Adrenal gland (tissue), 12 donors: ENCODE measurements around the gene DCDC2. TPM values are rescaled to one million over a fixed set of nuclear protein-coding genes. Genes with fewer than 3 reads are reported as not detected.
"Not testable (repeated sequence)": the region's sequence is repeated elsewhere in the genome, so short reads cannot be mapped to it uniquely, and the experiment has no call there.

Experiments
- DNase-seq, 7 donors: peaks; one replicate each; pipeline ENCODE4 v3.0.0-alpha.2; 2019 to 2020
- H3K27ac ChIP-seq, 5 donors: fragments of 200-600 bp; sonication (generic) in 4 of 5; 1 replicate in 3 of 5; 2 replicates in 2 of 5; pipeline versions ENCODE4 v1.5.1 to v1.8.0; 2016 to 2020; ENCODE audit warnings: mild to moderate bottlenecking in 1 of 5
- H3K27me3 ChIP-seq: fragments of 200-600 bp; 2 replicates; pipeline ENCODE4 v1.8.0; 2021
- H3K36me3 ChIP-seq, 2 donors: fragments of 200-600 bp; replicated peaks in 1 of 2; 1 replicate in 1 of 2; 2 replicates in 1 of 2; pipeline versions ENCODE4 v1.5.1 to v1.8.0; 2018 to 2022
- H3K4me1 ChIP-seq, 2 donors: fragments of 200-600 bp; replicated peaks in 1 of 2; 1 replicate in 1 of 2; 2 replicates in 1 of 2; pipeline versions ENCODE4 v1.5.1 to v1.8.0; 2018 to 2021
- H3K4me3 ChIP-seq, 4 donors: fragments of 200-600 bp; sonication (generic) in 3 of 4; one replicate each; pipeline ENCODE4 v1.5.1; 2016 to 2018
- H3K9me3 ChIP-seq, 3 donors: fragments of 200-600 bp; sonication (generic) in 1 of 3; replicated peaks in 1 of 3; 1 replicate in 2 of 3; 2 replicates in 1 of 3; pipeline versions ENCODE4 v1.5.1 to v1.8.0; 2016 to 2021
- POLR2A ChIP-seq, 2 donors: fragments of 450-650 bp; IDR thresholded peaks; one replicate each; pipeline ENCODE4 v1.6.1; 2017; ENCODE audit warnings: antibody characterized with exemption in 2 of 2, mild to moderate bottlenecking in 2 of 2, moderate library complexity in 1 of 2
- WGBS, 4 donors: extraction: QIAGEN DNeasy Blood & Tissue Kit in 2 of 4; methylation state at CpG; one replicate each; pipeline versions ENCODE4 v1.1.5 to v1.1.7; 2013 to 2017; 5-methylcytosine and 5-hydroxymethylcytosine counted together
- intact Hi-C, 2 donors: fragments of 100-400 bp; cut with DNase I; formaldehyde crosslinking; loops; one replicate each; pipeline versions ENCODE4 v1.14.1 to v1.15.0; 2022 to 2023
- polyA plus RNA-seq, 3 donors: library from polyadenylated mRNA; stranded (reverse); fragments of 200-250 nt in 2 of 3; fragments of 350-450 nt in 1 of 3; fragmentation: Illumina TruSeq in 1 of 3; extraction: RNeasy Lipid Tissue Mini Kit (QIAGEN cat#74804) in 1 of 3; gene quantifications; one replicate each; pipeline ENCODE4 v1.2.3, GENCODE V29; 2013 to 2014
- total RNA-seq, 9 donors: library from RNA; depleted of rRNA in 4 of 9; stranded (reverse); fragments of >200 nt in 4 of 9; fragments of 120-200 nt in 1 of 9; fragmentation: NEBNext Ultra II Directional in 1 of 9; extraction: Animal tissue kit (Norgen Biotek cat#: 25700) in 1 of 9; gene quantifications; one replicate each; pipeline versions ENCODE4 v1.1.0 to v1.2.4, GENCODE V29; 2013 to 2023
- TF ChIP-seq, protein P1 (sequence below), 6 experiments: fragments of 450-650 bp in 4 of 6; fragments of 200-600 bp in 2 of 6; sonication (generic) in 1 of 6; IDR thresholded peaks; 1 replicate in 5 of 6; 2 replicates in 1 of 6; pipeline versions ENCODE4 v1.5.1 to v1.8.0; 2016 to 2021; ENCODE audit warnings: antibody characterized with exemption in 6 of 6, mild to moderate bottlenecking in 2 of 6, moderate library complexity in 1 of 6
- donor health status: healthy with polysubstance abuse.
- donor health status: Bipolar disorder and iron deficiency.
- donor health status: DM: yes; HTN: yes; CAD: no.
- donor health status: DM: no; HTN: no; CAD: no.
- donor health status: DM: no; HTN: no; CAD: no.
- donor health status: DM: yes; HTN: yes; CAD: no.

DCDC2 gene
- total and polyA plus RNA-seq, 12 donors, result 0.06 to 3.6 (median 1.0) TPM

GRCh38 chr6:24391756-24392405, 34.0 kb upstream of the DCDC2 start:
- 66 to 82% (median 79%) methylated on average over 2 of the region's 2 CpGs for WGBS, 4 donors
- Histone ChIP-seq H3K27ac (no peak overlapping the region), H3K27me3 (peaks cover 8% of the 10 kb centered on the region), H3K4me1 (no peaks in the 10 kb centered on the region), H3K9me3 (no peaks in the 10 kb centered on the region), H3K36me3 (no peaks in the 10 kb centered on the region), H3K4me3 (no peak overlapping the region)
- intact Hi-C loops, result loop anchor here in 1 of 2 donors (10.0 kb wide), 1 partner anchor 107 kb away; no protein-coding TSS in a partner anchor
- no peak for DNase-seq
- TF ChIP-seq POLR2A (IDR thresholded peaks at IDR 0.05), result no peak
- TF ChIP-seq, protein P1, sequence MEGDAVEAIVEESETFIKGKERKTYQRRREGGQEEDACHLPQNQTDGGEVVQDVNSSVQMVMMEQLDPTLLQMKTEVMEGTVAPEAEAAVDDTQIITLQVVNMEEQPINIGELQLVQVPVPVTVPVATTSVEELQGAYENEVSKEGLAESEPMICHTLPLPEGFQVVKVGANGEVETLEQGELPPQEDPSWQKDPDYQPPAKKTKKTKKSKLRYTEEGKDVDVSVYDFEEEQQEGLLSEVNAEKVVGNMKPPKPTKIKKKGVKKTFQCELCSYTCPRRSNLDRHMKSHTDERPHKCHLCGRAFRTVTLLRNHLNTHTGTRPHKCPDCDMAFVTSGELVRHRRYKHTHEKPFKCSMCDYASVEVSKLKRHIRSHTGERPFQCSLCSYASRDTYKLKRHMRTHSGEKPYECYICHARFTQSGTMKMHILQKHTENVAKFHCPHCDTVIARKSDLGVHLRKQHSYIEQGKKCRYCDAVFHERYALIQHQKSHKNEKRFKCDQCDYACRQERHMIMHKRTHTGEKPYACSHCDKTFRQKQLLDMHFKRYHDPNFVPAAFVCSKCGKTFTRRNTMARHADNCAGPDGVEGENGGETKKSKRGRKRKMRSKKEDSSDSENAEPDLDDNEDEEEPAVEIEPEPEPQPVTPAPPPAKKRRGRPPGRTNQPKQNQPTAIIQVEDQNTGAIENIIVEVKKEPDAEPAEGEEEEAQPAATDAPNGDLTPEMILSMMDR (IDR thresholded peaks at IDR 0.05), result no peak

GRCh38 chr6:24391208-24391607, 33.3 kb upstream of the DCDC2 start:
- no peaks in the 10 kb centered on the region for H3K9me3 ChIP-seq
- H3K27ac ChIP-seq, result no peak overlapping the region
- WGBS, 4 donors, result 48 to 62% (median 57%) methylated on average over 2 of the region's 2 CpGs
- no peaks in the 10 kb centered on the region for H3K4me1 ChIP-seq
- intact Hi-C loops, result loop anchor here in 1 of 2 donors (10.0 kb wide), 1 partner anchor 106 kb away; no protein-coding TSS in a partner anchor
- no peaks in the 10 kb centered on the region for H3K36me3 ChIP-seq
- no peak for TF ChIP-seq POLR2A (IDR thresholded peaks at IDR 0.05)
- TF ChIP-seq, protein P1 (IDR thresholded peaks at IDR 0.05), result no peak
- no peak overlapping the region for H3K4me3 ChIP-seq
- H3K27me3 ChIP-seq, result peaks cover 1% of the 10 kb centered on the region
- no peak for DNase-seq

- Histone ChIP-seq H3K4me1 (no peaks in the 10 kb centered on the region), H3K4me3 (no peak overlapping the region), H3K27me3 (no peaks in the 10 kb centered on the region), H3K27ac (no peak overlapping the region), H3K36me3 (no peaks in the 10 kb centered on the region), H3K9me3 (no peaks in the 10 kb centered on the region)
- no peak for TF ChIP-seq POLR2A (IDR thresholded peaks at IDR 0.05)
- TF ChIP-seq, protein P1 (IDR thresholded peaks at IDR 0.05), result no peak
- DNase-seq, result no peak
- 83 to 94% (median 91%) methylated on average over 1 of the region's 1 CpG for WGBS, 4 donors
- intact Hi-C loops, result loop anchor here in 1 of 2 donors (5.0 kb wide), 1 partner anchor 106 kb away; no protein-coding TSS in a partner anchor
These were observed 30.0 kb upstream of the DCDC2 start for GRCh38 chr6:24387818-24388217.

- Histone ChIP-seq H3K27ac (no peak overlapping the region), H3K27me3 (no peaks in the 10 kb centered on the region), H3K4me3 (no peak overlapping the region), H3K36me3 (no peaks in the 10 kb centered on the region), H3K9me3 (no peaks in the 10 kb centered on the region), H3K4me1 (no peaks in the 10 kb centered on the region)
- TF ChIP-seq, protein P1 (IDR thresholded peaks at IDR 0.05), result no peak
- no peak for TF ChIP-seq POLR2A (IDR thresholded peaks at IDR 0.05)
- intact Hi-C loops, result loop anchor here in 1 of 2 donors (5.0 kb wide), 1 partner anchor 103 kb away; no protein-coding TSS in a partner anchor
- 66 to 77% (median 73%) methylated on average over 8 of the region's 8 CpGs for WGBS, 4 donors
- no peak for DNase-seq
These were observed 27.8 kb upstream of the DCDC2 start for GRCh38 chr6:24385536-24386269.

DNA sequence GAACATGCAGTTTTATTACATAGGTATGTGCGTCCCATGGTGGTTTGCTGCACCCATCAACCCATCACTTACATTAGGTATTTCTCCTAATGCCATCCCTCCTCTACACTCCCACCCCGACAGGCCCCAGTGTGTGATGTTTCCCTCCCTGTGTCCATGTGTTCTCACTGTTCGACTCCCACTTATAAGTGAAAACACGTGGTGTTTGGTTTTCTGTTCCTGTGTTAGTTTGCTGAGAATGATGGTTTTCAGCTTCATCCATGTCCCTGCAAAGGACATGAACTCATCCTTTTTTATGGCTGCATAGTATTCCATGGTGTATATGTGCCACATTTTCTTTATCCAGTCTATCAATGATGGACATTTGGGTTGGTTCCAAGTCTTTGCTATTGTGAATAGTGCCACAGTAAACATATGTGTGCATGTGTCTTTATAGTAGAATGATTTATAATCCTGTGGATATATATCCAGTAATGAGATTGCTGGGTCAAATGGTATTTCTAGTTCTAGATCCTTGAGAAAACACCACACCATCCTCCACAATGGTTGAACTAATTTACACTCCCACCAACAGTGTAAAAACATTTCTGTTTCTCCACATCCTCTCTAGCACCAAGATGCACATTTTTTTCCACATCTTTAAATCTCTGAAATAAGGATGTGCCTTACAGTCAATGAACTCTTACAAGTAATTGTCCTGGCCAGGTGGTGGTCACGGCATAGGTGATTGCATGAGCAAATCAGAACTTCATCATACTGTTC, 26.7 kb upstream of the DCDC2 start:
- not testable (repeated sequence) for H3K4me1 ChIP-seq, H3K27me3 ChIP-seq, H3K27ac ChIP-seq, H3K9me3 ChIP-seq, DNase-seq, H3K36me3 ChIP-seq, H3K4me3 ChIP-seq
- intact Hi-C loops, result loop anchor here in 1 of 2 donors (5.0 kb wide), 1 partner anchor 102 kb away; no protein-coding TSS in a partner anchor
- WGBS, 4 donors, result 82 to 89% (median 84%) methylated on average over 5 of the region's 5 CpGs

DNA sequence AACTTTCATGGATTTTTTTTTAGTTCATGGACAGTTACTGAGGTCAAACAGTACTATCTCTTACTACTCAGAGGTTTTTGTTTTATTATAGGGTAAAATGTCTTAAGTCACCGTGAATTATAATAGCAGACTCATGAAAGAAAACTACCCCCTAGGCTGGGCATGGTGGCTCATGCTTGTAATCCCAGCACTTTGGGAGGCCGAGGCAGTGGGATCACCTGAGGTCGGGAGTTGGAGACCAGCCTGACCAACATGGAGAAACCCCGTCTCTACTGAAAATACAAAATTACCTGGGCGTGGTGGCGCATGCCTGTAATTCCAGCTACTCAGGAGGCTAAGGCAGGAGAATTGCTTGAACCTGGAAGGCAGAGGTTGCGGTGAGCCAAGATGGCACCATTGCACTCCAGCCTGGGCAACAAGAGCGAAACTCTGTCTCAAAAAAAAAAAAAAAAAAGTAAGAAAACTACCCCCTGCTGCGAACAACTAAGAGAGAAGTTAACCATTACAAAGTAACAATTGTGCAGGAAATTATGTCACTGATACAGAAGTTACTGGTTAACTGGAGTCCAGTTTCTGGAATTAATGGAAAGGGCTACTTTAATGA, 25.1 kb upstream of the DCDC2 start:
- H3K36me3 ChIP-seq, H3K4me1 ChIP-seq, DNase-seq, intact Hi-C loops, H3K4me3 ChIP-seq, H3K9me3 ChIP-seq, H3K27me3 ChIP-seq, H3K27ac ChIP-seq: not testable (repeated sequence)
- WGBS, 4 donors, result 92 to 93% (median 92%) methylated on average over 9 of the region's 9 CpGs
